AG04449 (cell line): ENCODE measurements around the gene CYFIP1.

ENCODE experiments used
- CTCF ChIA-PET: fragments of 350-600 bp; formaldehyde crosslinking; extraction: SDS; loops from one replicate; lab custom pipeline; 2021; ENCODE audit warnings: antibody characterized with exemption; lab: Yijun Ruan, JAX
- POLR2A ChIA-PET: fragments of 400-600, 350-600 bp; formaldehyde crosslinking; extraction: SDS; loops from one replicate; lab custom pipeline; 2020; ENCODE audit warnings: antibody characterized with exemption, inconsistent platforms; lab: Yijun Ruan, JAX
- DNase-seq: peaks from one replicate; pipeline ENCODE4 v3.0.0-alpha.2; 2010; ENCODE audit warnings: low read depth, low spot score
- H3K4me3 ChIP-seq: 2 replicates; pipeline ENCODE4 v1.5.1; 2011; ENCODE audit warnings: low read depth, mild to moderate bottlenecking, control low read depth, low read length
- TF ChIP-seq, protein P1 (sequence below): IDR thresholded peaks from one replicate; pipeline ENCODE4 v1.5.1; 2011; ENCODE audit warnings: mild to moderate bottlenecking, moderate library complexity, low read length, control low read depth, inconsistent platforms; ENCODE audit not compliant: insufficient read depth; ENCODE audit errors: missing control alignments

CYFIP1 gene

GRCh38 chr15:22868928-22869327 lies 111.2 kb downstream of the CYFIP1 start:
- POLR2A ChIA-PET = no interaction called here
- DNase-seq = no peak
- CTCF ChIA-PET = interaction anchor here (1.0 to 1.7 kb wide), 2 partner anchors 12 to 19 kb away, joined by 3 to 4 read pairs; no protein-coding TSS in a partner anchor
- TF ChIP-seq, protein P1, sequence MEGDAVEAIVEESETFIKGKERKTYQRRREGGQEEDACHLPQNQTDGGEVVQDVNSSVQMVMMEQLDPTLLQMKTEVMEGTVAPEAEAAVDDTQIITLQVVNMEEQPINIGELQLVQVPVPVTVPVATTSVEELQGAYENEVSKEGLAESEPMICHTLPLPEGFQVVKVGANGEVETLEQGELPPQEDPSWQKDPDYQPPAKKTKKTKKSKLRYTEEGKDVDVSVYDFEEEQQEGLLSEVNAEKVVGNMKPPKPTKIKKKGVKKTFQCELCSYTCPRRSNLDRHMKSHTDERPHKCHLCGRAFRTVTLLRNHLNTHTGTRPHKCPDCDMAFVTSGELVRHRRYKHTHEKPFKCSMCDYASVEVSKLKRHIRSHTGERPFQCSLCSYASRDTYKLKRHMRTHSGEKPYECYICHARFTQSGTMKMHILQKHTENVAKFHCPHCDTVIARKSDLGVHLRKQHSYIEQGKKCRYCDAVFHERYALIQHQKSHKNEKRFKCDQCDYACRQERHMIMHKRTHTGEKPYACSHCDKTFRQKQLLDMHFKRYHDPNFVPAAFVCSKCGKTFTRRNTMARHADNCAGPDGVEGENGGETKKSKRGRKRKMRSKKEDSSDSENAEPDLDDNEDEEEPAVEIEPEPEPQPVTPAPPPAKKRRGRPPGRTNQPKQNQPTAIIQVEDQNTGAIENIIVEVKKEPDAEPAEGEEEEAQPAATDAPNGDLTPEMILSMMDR = no peak
- no peak overlapping the region for H3K4me3 ChIP-seq

DNA sequence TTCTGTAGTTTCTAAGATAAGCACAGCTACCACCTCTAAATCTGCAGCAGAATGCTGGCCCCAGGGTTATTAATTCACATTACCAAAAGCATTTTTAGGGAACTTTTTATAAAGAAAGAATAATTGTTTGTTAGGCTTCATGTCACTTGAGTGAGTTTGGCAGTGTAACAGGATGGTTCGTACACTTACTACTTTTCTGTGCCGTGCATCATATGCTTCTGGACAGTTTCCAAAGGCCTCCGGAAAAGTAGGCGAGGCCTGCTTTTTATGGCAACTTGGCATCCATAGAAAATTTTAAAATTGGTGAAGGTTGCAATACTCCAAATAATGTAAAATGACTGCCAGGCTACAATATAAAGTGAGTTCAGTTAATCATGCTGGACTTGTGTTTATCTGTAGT lies 111.7 kb downstream of the CYFIP1 start:
- no peak overlapping the region for H3K4me3 ChIP-seq
- POLR2A ChIA-PET = no interaction called here
- TF ChIP-seq, protein P1 = no peak
- no peak for DNase-seq
- CTCF ChIA-PET = no interaction called here

DNA sequence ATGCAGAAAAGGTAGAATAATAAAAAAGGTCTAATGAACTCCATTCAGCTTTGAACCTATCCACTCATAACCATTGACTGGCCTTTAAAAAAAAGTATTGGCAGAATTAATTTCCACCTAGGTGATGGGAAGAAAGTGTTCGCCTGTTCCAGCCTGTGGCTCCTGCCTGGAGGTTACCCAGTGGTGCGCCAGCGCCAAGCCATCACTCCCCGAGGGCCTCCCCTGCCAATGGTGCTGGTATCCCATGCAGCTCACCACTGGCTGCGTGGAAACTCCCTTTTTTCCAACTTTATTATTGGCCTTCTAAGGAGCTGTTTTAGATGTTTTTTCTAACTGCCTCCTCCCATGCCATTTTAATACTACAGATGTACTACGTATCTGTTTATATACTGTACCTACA lies 112.3 kb downstream of the CYFIP1 start:
- H3K4me3 ChIP-seq = no peak overlapping the region
- DNase-seq = no peak
- CTCF ChIA-PET = no interaction called here
- POLR2A ChIA-PET = no interaction called here
- TF ChIP-seq, protein P1 = no peak

DNA sequence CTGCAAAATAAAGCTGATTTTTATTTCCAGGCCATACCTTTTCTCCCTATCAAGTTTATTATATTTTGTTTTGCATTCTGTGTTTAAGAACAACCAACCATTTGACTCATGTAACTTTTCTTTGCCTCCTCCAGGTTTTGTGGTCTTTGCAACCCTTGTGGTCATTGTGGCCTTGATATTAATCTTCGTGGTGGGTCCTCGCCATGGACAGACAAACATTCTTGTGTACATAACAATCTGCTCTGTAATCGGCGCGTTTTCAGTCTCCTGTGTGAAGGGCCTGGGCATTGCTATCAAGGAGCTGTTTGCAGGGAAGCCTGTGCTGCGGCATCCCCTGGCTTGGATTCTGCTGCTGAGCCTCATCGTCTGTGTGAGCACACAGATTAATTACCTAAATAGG lies 114.1 kb downstream of the CYFIP1 start:
- CTCF ChIA-PET = interaction anchor here (1.0 kb wide), 1 partner anchor 80 kb away, joined by 3 read pairs; no protein-coding TSS in a partner anchor
- DNase-seq = no peak
- no peak overlapping the region for H3K4me3 ChIP-seq
- POLR2A ChIA-PET = no interaction called here
- TF ChIP-seq, protein P1 = no peak

GRCh38 chr15:22863356-22863755 lies 116.8 kb downstream of the CYFIP1 start:
- CTCF ChIA-PET = no interaction called here
- TF ChIP-seq, protein P1 = no peak
- no peak overlapping the region for H3K4me3 ChIP-seq
- POLR2A ChIA-PET = no interaction called here
- DNase-seq = no peak

DNA sequence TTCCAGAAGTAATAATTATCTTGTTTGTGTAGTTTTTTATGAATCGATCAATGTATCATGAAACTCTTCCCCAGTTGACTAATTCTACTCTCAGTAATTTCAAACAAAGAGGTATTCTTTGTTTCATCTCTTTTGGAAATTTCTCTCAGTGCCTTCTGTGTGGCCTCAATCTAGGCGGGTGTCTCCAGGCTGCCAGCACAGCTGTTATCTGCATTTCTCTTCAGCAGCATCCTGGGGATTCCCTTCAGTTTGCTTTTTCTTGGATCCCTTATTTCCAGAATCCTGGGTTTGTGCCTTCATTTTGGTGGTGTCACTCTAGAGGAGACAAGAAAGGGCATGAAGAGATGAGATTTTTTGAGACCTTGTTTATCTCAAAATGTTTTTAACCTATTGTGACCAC lies 119.0 kb downstream of the CYFIP1 start:
- CTCF ChIA-PET = no interaction called here
- no peak overlapping the region for H3K4me3 ChIP-seq
- no peak for DNase-seq
- TF ChIP-seq, protein P1 = no peak
- POLR2A ChIA-PET = no interaction called here
